Left ventricle myocardium inferior (tissue), 1 donor: ENCODE results near the gene ESPNL. TPM values are rescaled to one million over a fixed set of nuclear protein-coding genes. Genes with fewer than 3 reads are reported as not detected.

ENCODE experiments used
- DNase-seq: peaks from one replicate; pipeline ENCODE4 v3.0.0-alpha.2; 2020
- H3K27ac ChIP-seq: fragments of 200-600 bp; replicated peaks from 2 replicates; pipeline ENCODE4 v1.8.0; 2021
- H3K27me3 ChIP-seq: fragments of 200-600 bp; 2 replicates; pipeline ENCODE4 v1.8.0; 2021; ENCODE audit warnings: low read depth
- H3K36me3 ChIP-seq: fragments of 200-600 bp; 2 replicates; pipeline ENCODE4 v1.8.0; 2021
- H3K4me1 ChIP-seq: fragments of 200-600 bp; 2 replicates; pipeline ENCODE4 v1.8.0; 2021
- H3K4me3 ChIP-seq: fragments of 200-600 bp; 2 replicates; pipeline ENCODE4 v1.8.0; 2021; ENCODE audit warnings: mild to moderate bottlenecking, moderate library complexity
- H3K9me3 ChIP-seq: fragments of 200-600 bp; replicated peaks from 2 replicates; pipeline ENCODE4 v1.8.0; 2021
- CTCF ChIP-seq: fragments of 200-600 bp; IDR thresholded peaks from 2 replicates; pipeline ENCODE4 v1.8.0; 2021; ENCODE audit warnings: antibody characterized with exemption, mild to moderate bottlenecking, borderline replicate concordance
- intact Hi-C: fragments of 100-400 bp; cut with micrococcal nuclease; formaldehyde crosslinking; loops from one replicate; pipeline ENCODE4 v1.11.0; 2022
- total RNA-seq: library from RNA; stranded (reverse); fragmentation: NEBNext Ultra II Directional; extraction: Animal tissue kit (Norgen Biotek cat#: 25700); gene quantifications from one replicate; pipeline ENCODE4 v1.2.1, GENCODE V29; 2021
- donor health status: DM: no; HTN: yes; CAD: no; lungs with severe emphysema.

The ESPNL gene
- total RNA-seq, 1 donor from 2014 or later = not detected

- no peak for DNase-seq
- Histone ChIP-seq H3K36me3 (no peaks in the 10 kb centered on the region), H3K27me3 (peaks cover 37% of the 10 kb centered on the region), H3K27ac (no peak overlapping the region), H3K4me3 (no peak overlapping the region), H3K4me1 (peaks cover 11% of the 10 kb centered on the region), H3K9me3 (no peaks in the 10 kb centered on the region)
- intact Hi-C loops = no loop called here
- no peak for TF ChIP-seq CTCF
These were observed 23.9 kb downstream of the ESPNL start for GRCh38 chr2:238123991-238124470.

DNA sequence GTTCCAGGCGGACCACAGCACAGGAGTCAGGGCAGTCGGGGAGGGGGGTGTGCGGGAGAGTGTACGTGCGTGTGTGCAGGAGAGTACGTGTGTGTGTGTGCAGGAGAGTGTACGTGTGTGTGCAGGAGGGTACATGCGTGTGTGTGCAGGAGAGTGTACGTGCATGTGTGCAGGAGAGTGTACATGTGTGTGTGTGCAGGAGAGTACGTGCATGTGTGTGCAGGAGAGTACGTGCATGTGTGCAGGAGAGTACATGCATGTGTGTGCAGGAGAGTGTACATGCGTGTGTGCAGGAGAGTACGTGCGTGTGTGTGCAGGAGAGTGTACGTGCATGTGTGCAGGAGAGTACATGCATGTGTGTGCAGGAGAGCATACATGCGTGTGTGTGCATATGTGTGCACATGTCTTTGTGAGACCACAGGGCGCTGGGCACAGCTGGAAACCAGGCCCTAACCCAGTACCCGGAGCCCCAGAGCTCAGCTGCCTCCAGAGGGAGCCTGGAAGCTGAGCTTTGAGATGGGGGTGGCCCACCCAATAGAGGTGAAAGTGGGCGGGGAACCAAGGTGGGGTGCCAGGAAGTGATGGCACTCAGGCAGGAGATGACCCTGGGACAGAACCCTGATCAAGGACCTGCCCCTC lies 24.5 kb downstream of the ESPNL start:
- no peaks in the 10 kb centered on the region for H3K36me3 ChIP-seq
- H3K27ac ChIP-seq = no peak overlapping the region
- no peaks in the 10 kb centered on the region for H3K9me3 ChIP-seq
- TF ChIP-seq CTCF = no peak
- no peak for DNase-seq
- H3K4me1 ChIP-seq = peaks cover 11% of the 10 kb centered on the region
- H3K4me3 ChIP-seq = no peak overlapping the region
- intact Hi-C loops = no loop called here
- peaks cover 40% of the 10 kb centered on the region for H3K27me3 ChIP-seq

- Histone ChIP-seq H3K4me3 (no peak overlapping the region), H3K27me3 (peaks cover 36% of the 10 kb centered on the region), H3K4me1 (peaks cover 5% of the 10 kb centered on the region), H3K9me3 (no peaks in the 10 kb centered on the region), H3K36me3 (no peaks in the 10 kb centered on the region), H3K27ac (no peak overlapping the region)
- TF ChIP-seq CTCF = no peak
- intact Hi-C loops = no loop called here
- no peak for DNase-seq
These were observed 25.2 kb downstream of the ESPNL start for GRCh38 chr2:238125127-238125885.

GRCh38 chr2:238126338-238126737 lies 26.2 kb downstream of the ESPNL start:
- H3K27me3 ChIP-seq = peaks cover 26% of the 10 kb centered on the region
- H3K4me1 ChIP-seq = no peaks in the 10 kb centered on the region
- intact Hi-C loops = no loop called here
- no peaks in the 10 kb centered on the region for H3K9me3 ChIP-seq
- TF ChIP-seq CTCF = no peak
- H3K4me3 ChIP-seq = no peak overlapping the region
- no peak for DNase-seq
- H3K36me3 ChIP-seq = no peaks in the 10 kb centered on the region
- H3K27ac ChIP-seq = no peak overlapping the region

DNA sequence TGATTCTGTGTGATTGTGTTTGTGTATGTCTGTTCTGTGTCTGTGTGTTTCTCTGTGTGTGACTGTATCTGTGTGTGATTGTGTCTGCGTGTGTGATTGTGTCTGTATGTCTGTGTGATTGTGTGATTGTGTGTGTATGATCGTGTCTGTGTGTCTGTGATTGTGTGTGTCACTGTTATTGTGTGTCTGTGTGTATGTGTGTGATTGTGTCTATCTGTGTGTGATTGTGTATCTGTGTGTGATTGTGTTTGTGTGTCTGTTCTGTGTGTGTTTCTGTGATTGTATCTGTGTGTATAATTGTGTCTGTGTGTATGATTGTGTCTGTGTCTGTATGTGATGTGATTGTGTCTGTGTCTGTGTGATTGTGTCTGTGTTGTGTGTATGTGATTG lies 26.6 kb downstream of the ESPNL start:
- Histone ChIP-seq H3K9me3 (no peaks in the 10 kb centered on the region), H3K4me3 (no peak overlapping the region), H3K27ac (no peak overlapping the region), H3K36me3 (no peaks in the 10 kb centered on the region), H3K27me3 (peaks cover 22% of the 10 kb centered on the region), H3K4me1 (no peaks in the 10 kb centered on the region)
- intact Hi-C loops = no loop called here
- TF ChIP-seq CTCF = no peak
- DNase-seq = no peak
